IPS DF 19.7 (cell line): ENCODE data around the gene NDFIP2.

Source experiments
- DNase-seq: peaks from one replicate; pipeline ENCODE4 v3.0.0-alpha.2; 2013; ENCODE audit warnings: low read depth, low spot score

NDFIP2 gene

GRCh38 chr13:79458436-79458835, 22.5 kb upstream of the NDFIP2 start:
- DNase-seq = no peak

- DNase-seq = no peak
Measured at GRCh38 chr13:79459906-79460305, 21.0 kb upstream of the NDFIP2 start.

GRCh38 chr13:79462895-79463294, 18.1 kb upstream of the NDFIP2 start:
- no peak for DNase-seq

GRCh38 chr13:79463604-79464003, 17.4 kb upstream of the NDFIP2 start:
- no peak for DNase-seq

GRCh38 chr13:79466872-79467271, 14.1 kb upstream of the NDFIP2 start:
- no peak for DNase-seq

GRCh38 chr13:79468402-79468801, 12.6 kb upstream of the NDFIP2 start:
- no peak for DNase-seq

GRCh38 chr13:79468819-79469218, 12.1 kb upstream of the NDFIP2 start:
- DNase-seq = no peak

GRCh38 chr13:79469608-79470007, 11.3 kb upstream of the NDFIP2 start:
- DNase-seq = no peak

- DNase-seq = no peak
Measured at GRCh38 chr13:79470666-79471065, 10.3 kb upstream of the NDFIP2 start.

- no peak for DNase-seq
Measured at GRCh38 chr13:79475569-79475968, 5.4 kb upstream of the NDFIP2 start.

- no peak for DNase-seq
Measured at GRCh38 chr13:79477968-79478367, 3.0 kb upstream of the NDFIP2 start.

GRCh38 chr13:79479882-79480281, 1.1 kb upstream of the NDFIP2 start:
- no peak for DNase-seq

GRCh38 chr13:79481685-79482052, 714 bp downstream of the NDFIP2 start:
- DNase-seq = no peak

- DNase-seq = no peak
Measured at GRCh38 chr13:79482281-79482970, 1.5 kb downstream of the NDFIP2 start.

GRCh38 chr13:79483086-79483706, 2.2 kb downstream of the NDFIP2 start:
- no peak for DNase-seq

- no peak for DNase-seq
Measured at GRCh38 chr13:79485014-79485811, 4.3 kb downstream of the NDFIP2 start.

GRCh38 chr13:79486433-79487188, 5.7 kb downstream of the NDFIP2 start:
- DNase-seq = no peak

GRCh38 chr13:79490326-79490725, 9.4 kb downstream of the NDFIP2 start:
- no peak for DNase-seq

- DNase-seq = no peak
Measured at GRCh38 chr13:79490824-79491223, 9.9 kb downstream of the NDFIP2 start.

- no peak for DNase-seq
Measured at GRCh38 chr13:79491715-79492114, 10.8 kb downstream of the NDFIP2 start.

- no peak for DNase-seq
Measured at GRCh38 chr13:79492313-79492798, 11.4 kb downstream of the NDFIP2 start.
